PFSK-1 (cell line): ENCODE data around the gene TRIM25.

ENCODE experiments used
- FOXP2 ChIP-seq: optimal IDR thresholded peaks from 2 replicates; pipeline ENCODE3; 2011; ENCODE audit warnings: borderline replicate concordance, control low read depth, inconsistent platforms; ENCODE audit not compliant: insufficient read depth; ENCODE audit errors: extremely low read length, extremely low read depth
- POLR2AphosphoS5 ChIP-seq: IDR thresholded peaks from 2 replicates; pipeline ENCODE4 v1.6.1; 2012; ENCODE audit warnings: low read depth, mild to moderate bottlenecking, control low read depth, low read length, moderate library complexity
- SIN3A ChIP-seq: IDR thresholded peaks from 2 replicates; pipeline ENCODE4 v1.6.1; 2012; ENCODE audit warnings: mild to moderate bottlenecking, low read length, moderate library complexity, borderline replicate concordance; ENCODE audit not compliant: insufficient read depth
- TAF1 ChIP-seq: IDR thresholded peaks from 2 replicates; pipeline ENCODE4 v1.6.1; 2012; ENCODE audit warnings: low read length, control low read depth, borderline replicate concordance; ENCODE audit not compliant: insufficient read depth
- TF ChIP-seq, protein P1 (sequence below), 2 experiments: IDR thresholded peaks; 2 replicates each; pipeline versions ENCODE4 v1.6.1 to v1.8.0; 2011 to 2012; ENCODE audit warnings: low read depth in 2 of 2, low read length in 2 of 2, control low read depth in 1 of 2, inconsistent platforms in 1 of 2, mild to moderate bottlenecking in 1 of 2, moderate library complexity in 1 of 2; ENCODE audit not compliant: insufficient read depth in 1 of 2

Gene TRIM25

DNA sequence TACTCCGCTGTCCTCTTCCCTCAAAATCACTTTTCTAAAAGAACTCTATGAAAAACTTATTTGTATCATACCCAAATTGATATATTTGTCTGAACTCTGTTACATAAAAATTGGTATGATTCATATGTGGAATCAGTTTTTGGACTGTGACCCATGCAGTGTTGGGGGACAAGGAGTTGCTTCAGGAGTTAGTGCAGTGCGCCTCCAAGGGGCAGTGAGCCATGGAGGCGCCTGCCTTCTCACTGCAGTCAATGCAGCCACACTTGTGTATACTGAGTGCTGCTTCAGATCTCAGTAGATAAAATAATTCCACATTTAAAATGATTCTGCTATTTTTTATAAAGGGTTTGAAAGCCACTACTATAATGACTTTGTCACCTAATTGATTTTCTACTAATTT, 47.4 kb downstream of the TRIM25 start:
- no peak for TF ChIP-seq TAF1
- TF ChIP-seq FOXP2: no peak
- TF ChIP-seq POLR2AphosphoS5: no peak
- TF ChIP-seq, protein P1, sequence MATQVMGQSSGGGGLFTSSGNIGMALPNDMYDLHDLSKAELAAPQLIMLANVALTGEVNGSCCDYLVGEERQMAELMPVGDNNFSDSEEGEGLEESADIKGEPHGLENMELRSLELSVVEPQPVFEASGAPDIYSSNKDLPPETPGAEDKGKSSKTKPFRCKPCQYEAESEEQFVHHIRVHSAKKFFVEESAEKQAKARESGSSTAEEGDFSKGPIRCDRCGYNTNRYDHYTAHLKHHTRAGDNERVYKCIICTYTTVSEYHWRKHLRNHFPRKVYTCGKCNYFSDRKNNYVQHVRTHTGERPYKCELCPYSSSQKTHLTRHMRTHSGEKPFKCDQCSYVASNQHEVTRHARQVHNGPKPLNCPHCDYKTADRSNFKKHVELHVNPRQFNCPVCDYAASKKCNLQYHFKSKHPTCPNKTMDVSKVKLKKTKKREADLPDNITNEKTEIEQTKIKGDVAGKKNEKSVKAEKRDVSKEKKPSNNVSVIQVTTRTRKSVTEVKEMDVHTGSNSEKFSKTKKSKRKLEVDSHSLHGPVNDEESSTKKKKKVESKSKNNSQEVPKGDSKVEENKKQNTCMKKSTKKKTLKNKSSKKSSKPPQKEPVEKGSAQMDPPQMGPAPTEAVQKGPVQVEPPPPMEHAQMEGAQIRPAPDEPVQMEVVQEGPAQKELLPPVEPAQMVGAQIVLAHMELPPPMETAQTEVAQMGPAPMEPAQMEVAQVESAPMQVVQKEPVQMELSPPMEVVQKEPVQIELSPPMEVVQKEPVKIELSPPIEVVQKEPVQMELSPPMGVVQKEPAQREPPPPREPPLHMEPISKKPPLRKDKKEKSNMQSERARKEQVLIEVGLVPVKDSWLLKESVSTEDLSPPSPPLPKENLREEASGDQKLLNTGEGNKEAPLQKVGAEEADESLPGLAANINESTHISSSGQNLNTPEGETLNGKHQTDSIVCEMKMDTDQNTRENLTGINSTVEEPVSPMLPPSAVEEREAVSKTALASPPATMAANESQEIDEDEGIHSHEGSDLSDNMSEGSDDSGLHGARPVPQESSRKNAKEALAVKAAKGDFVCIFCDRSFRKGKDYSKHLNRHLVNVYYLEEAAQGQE (IDR thresholded peaks at IDR 0.05; ENCODE audit: insufficient read depth in 1 of 2, low read depth in 2 of 2, low read length in 2 of 2): no peak
- no peak for TF ChIP-seq SIN3A

DNA sequence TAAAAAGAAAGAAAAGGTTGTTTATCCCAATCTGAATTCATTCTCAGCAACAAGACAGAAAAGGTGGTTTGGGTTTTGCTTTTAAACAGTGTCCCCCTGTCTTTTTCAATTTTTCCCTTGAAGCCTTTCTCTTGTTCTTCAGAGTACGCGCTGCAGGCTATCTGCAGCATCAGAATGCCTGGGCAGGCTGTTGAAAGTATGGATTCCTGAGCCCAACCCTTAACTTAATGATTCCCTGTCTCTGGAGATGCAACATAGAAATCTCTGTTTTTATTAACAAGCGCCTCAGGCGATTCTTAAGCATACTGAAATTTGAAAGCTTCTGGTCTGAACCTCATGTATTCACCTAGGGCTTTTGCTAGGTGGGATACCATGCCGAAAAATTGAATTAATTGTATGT, 47.8 kb downstream of the TRIM25 start:
- no peak for TF ChIP-seq FOXP2
- TF ChIP-seq, protein P1 (IDR thresholded peaks at IDR 0.05; ENCODE audit: insufficient read depth in 1 of 2, low read depth in 2 of 2, low read length in 2 of 2): no peak
- no peak for TF ChIP-seq SIN3A
- no peak for TF ChIP-seq POLR2AphosphoS5
- no peak for TF ChIP-seq TAF1

DNA sequence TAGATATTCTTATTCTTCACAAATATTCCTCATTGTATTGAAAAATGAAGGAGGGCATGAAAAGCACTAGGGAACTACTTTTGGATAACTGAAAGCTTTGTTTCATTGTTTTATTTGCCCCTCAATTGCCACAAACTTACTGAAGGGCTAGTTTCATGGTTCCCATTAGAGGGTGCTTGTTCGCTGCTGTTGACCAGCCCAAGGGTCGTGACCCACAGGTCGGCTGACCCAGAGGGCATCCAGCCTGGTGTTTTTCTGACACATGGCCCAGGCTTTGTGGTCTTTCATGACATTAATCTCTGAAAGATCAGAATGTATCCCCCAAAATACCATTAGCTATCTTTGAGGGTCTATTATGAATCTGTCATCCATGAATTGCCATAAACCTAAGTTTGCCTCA, 49.9 kb downstream of the TRIM25 start:
- TF ChIP-seq TAF1 (no peak), FOXP2 (no peak), POLR2AphosphoS5 (no peak), SIN3A (no peak)
- TF ChIP-seq, protein P1 (IDR thresholded peaks at IDR 0.05; ENCODE audit: insufficient read depth in 1 of 2, low read depth in 2 of 2, low read length in 2 of 2): no peak

DNA sequence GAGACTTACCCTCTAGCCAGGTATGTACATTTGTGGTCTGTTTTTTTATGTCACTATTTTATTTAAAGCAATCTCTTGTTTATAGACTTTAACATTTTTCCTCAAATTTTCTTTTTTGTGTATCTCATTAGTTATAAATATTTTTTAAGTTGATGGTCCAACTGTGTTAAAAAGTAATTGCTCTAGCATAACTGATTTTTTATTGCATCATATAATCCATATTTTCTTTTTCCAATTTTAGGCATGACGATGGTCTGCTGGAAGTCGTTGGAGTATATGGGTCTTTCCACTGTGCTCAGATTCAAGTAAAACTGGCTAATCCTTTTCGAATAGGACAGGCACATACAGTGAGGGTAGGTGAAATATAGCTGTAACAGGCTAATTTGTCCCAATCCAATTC, 52.0 kb downstream of the TRIM25 start:
- TF ChIP-seq POLR2AphosphoS5 (no peak), FOXP2 (no peak), SIN3A (no peak), TAF1 (no peak)
- TF ChIP-seq, protein P1 (IDR thresholded peaks at IDR 0.05; ENCODE audit: insufficient read depth in 1 of 2, low read depth in 2 of 2, low read length in 2 of 2): no peak

DNA sequence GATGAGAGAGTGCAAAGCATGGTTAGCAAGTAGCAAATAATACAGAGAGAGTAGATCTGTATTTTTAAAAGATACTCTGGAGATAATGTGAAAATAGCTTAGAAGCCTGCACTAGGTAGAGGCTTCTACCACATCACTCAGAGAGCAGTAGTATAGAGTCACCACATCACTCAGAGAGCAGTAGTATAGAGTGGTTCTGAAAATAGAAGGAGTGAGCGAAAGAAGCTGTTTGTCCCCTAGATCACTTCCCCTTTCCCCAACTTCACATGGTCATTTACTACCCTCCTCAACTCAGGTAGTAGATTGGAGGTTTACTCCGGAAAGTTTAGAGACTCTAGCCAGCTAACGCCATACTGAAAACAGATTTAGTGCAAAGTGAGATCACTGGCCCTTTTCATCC, 62.8 kb downstream of the TRIM25 start:
- TF ChIP-seq, protein P1 (IDR thresholded peaks at IDR 0.05; ENCODE audit: insufficient read depth in 1 of 2, low read depth in 2 of 2, low read length in 2 of 2): no peak
- no peak for TF ChIP-seq FOXP2
- no peak for TF ChIP-seq POLR2AphosphoS5
- TF ChIP-seq TAF1: no peak
- no peak for TF ChIP-seq SIN3A
